ENCODE data around the gene ZNF343. TPM values are rescaled to one million over a fixed set of nuclear protein-coding genes. Genes with fewer than 3 reads are reported as not detected.
A peak's percentile ranks its signal among the peaks of the same experiment; 100 is the strongest.

Gene ZNF343
- total and polyA plus RNA-seq, 10 donors, result 4.8 to 16.2 (median 10.3) TPM

DNA sequence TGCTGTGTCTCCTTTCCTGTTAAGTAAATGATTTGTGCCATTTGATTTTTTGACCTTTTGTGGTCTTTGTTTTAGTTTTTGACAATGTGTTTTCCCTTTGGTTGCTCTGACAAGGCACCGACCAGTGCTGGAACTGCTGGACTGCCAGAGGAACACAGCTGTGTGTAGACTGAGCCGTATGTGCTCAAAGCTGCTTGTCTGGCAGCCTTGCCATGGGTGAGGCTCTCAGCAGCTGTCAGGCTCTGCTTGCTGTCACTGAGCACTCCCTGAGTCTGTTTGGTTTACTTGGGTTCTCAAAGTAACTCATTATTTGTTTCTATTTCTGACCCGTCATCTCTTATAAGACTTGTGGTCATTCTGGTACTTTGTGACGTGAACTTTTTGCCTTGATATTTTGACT lies 23.1 kb downstream of the ZNF343 start:
- Histone ChIP-seq H3K36me3 (peaks cover 3 to 100% (median 66%) of the 10 kb centered on the region in 6 donors), H3K4me1 (no peaks in the 10 kb centered on the region), H3K27me3 (replicated peaks in 1 of 7) (no peaks in the 10 kb centered on the region), H3K27ac (no peak overlapping the region), H3K9me3 (peaks cover 0 to 5% (median 4%) of the 10 kb centered on the region in 8 donors), H3K4me3 (no peak overlapping the region)
- WGBS, 5 donors, result 71 to 89% (median 80%) methylated on average over 4 of the region's 4 CpGs
- no peak for DNase-seq
- TF ChIP-seq POLR2AphosphoS5 (IDR thresholded peaks at IDR 0.05) (no peak), POLR2A (IDR thresholded peaks at IDR 0.05) (no peak)
- TF ChIP-seq, protein P1, sequence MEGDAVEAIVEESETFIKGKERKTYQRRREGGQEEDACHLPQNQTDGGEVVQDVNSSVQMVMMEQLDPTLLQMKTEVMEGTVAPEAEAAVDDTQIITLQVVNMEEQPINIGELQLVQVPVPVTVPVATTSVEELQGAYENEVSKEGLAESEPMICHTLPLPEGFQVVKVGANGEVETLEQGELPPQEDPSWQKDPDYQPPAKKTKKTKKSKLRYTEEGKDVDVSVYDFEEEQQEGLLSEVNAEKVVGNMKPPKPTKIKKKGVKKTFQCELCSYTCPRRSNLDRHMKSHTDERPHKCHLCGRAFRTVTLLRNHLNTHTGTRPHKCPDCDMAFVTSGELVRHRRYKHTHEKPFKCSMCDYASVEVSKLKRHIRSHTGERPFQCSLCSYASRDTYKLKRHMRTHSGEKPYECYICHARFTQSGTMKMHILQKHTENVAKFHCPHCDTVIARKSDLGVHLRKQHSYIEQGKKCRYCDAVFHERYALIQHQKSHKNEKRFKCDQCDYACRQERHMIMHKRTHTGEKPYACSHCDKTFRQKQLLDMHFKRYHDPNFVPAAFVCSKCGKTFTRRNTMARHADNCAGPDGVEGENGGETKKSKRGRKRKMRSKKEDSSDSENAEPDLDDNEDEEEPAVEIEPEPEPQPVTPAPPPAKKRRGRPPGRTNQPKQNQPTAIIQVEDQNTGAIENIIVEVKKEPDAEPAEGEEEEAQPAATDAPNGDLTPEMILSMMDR (IDR thresholded peaks at IDR 0.05 in 8 of 11, conservative IDR thresholded peaks at IDR 0.05 in 3 of 11), result no peak
- intact Hi-C loops (cut with DNase I; ENCODE audit: low total_unique reads), result no loop called here

DNA sequence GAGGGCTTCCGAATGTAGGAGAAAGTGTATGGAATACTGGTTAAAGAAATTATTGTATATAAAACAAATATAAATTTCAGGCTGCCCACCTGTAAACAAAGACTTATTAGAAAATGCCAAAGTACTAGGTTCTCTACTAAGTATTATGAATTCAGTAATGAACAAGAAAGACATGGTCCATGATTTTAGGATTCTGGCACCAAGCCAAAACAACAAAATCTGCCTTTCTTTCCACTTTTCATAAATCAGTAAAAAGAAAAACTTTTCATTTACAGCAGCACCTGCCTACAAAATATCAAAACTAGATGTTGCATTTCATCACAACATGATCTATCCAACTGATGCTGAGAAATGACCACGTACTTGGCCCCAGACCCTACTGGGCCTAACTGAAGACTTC lies 23.6 kb downstream of the ZNF343 start:
- TF ChIP-seq POLR2A (IDR thresholded peaks at IDR 0.05) (no peak), POLR2AphosphoS5 (IDR thresholded peaks at IDR 0.05) (no peak)
- Histone ChIP-seq H3K4me3 (no peak overlapping the region), H3K36me3 (peaks cover 3 to 100% (median 66%) of the 10 kb centered on the region in 6 donors), H3K27ac (no peak overlapping the region), H3K4me1 (no peaks in the 10 kb centered on the region), H3K27me3 (replicated peaks in 1 of 7) (no peaks in the 10 kb centered on the region), H3K9me3 (peaks cover 0 to 11% (median 9%) of the 10 kb centered on the region in 8 donors)
- intact Hi-C loops (cut with DNase I; ENCODE audit: low total_unique reads), result no loop called here
- DNase-seq, result no peak
- WGBS, 5 donors, result 90 to 100% (median 98%) methylated on average over 2 of the region's 2 CpGs

DNA sequence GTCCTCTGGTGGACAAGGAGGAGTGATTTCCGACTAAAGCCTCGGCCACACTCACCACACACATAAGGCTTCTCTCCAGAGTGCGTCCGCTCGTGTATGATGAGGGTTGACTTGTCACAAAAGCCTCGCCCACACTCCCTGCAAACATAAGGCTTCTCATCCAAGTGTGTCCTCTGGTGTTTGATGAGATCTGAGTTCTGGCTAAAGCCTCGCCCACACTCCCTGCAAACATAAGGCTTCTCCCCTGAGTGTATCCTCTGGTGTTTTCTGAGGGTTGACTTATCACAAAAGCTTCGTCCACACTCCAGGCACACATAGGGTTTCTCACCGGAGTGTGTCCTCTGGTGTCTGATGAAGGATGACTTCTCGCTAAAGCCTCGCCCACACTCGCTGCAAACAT lies 25.2 kb downstream of the ZNF343 start:
- intact Hi-C loops (cut with DNase I; ENCODE audit: low total_unique reads), result no loop called here
- WGBS, 5 donors, result 93 to 98% (median 96%) methylated on average over 12 of the region's 12 CpGs
- H3K9me3 ChIP-seq, result peaks cover 0 to 14% (median 9%) of the 10 kb centered on the region in 8 donors

DNA sequence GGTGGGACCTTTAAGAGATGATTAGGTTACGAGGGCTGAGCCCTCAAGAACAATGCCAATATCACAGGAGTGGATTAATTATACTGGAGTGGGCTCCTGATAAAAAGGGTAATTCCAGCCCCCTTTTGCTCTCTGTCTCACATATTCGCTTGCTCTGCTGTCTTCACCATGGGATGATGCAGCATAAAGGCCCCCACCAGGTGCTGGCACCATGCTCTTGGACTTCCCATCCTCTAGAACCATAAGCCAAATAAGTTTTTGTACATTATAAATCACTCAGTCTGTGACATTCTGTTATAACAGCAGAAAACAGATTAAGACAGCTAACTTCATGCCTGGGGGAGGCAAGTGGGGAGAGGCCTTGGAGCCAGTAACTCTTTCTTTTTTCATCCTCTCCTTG lies 28.3 kb downstream of the ZNF343 start:
- Histone ChIP-seq H3K4me1 (peaks cover 0 to 6% (median 0%) of the 10 kb centered on the region in 6 donors), H3K36me3 (peaks cover 3 to 63% (median 32%) of the 10 kb centered on the region in 6 donors), H3K27me3 (replicated peaks in 1 of 7) (no peaks in the 10 kb centered on the region), H3K9me3 (peaks cover 0 to 14% (median 9%) of the 10 kb centered on the region in 8 donors), H3K4me3 (no peak overlapping the region), H3K27ac (no peak overlapping the region)
- no peak for DNase-seq
- 92 to 100% (median 95%) methylated on average over 2 of the region's 2 CpGs for WGBS, 5 donors
- intact Hi-C loops (cut with DNase I; ENCODE audit: low total_unique reads), result no loop called here
- no peak for TF ChIP-seq POLR2A (IDR thresholded peaks at IDR 0.05)

More for the DNA sequence above, 25.2 kb downstream of the ZNF343 start:
- H3K36me3 ChIP-seq, result peaks cover 3 to 91% (median 52%) of the 10 kb centered on the region in 6 donors
- no peaks in the 10 kb centered on the region for H3K27me3 ChIP-seq (replicated peaks in 1 of 7)
- no peak for TF ChIP-seq POLR2A (IDR thresholded peaks at IDR 0.05)
- no peak for TF ChIP-seq POLR2AphosphoS5 (IDR thresholded peaks at IDR 0.05)
- TF ChIP-seq, protein P1 (IDR thresholded peaks at IDR 0.05 in 8 of 11, conservative IDR thresholded peaks at IDR 0.05 in 3 of 11), result no peak
- no peak overlapping the region for H3K4me3 ChIP-seq
- no peaks in the 10 kb centered on the region for H3K4me1 ChIP-seq
- no peak overlapping the region for H3K27ac ChIP-seq
- no peak for DNase-seq

DNA sequence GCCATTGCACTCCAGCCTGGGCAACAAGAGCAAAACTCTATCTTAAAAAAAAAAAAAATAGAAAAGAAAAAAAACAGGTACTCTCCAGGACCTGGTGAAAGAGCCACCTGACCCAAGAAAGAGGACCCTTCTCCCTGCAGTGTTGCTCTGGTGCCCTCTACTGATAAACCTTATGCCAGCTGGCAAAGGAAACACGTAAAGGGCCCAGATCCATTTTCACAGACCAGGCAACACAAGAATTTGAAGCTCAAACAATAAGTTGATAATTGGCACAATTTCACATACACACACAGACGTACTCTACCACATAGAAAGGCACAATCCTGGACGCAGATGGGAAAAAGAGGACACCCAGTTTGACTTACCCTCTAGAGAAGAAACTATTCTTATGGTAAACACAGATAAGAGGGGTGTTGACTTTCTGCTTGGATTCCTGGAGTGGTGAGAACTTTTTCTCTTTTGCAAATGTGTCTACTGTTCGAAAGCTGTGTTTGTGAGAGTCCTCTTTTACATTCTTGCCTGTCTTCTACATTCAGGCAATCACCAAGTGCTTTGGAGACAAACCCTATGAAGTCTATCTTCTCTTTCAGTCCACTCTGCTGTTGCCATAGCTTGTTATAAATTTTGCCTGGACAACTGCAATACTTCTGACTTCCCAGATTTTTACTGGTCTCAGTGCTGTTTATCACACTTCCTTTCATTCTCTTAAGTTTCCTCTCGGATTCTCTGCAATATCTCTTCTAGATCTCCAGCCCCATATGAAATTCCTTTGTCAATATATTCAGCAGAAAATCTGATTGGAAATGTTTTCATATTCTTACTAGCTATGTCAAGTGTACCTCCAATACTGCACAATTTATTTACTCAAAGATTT lies 31.7 kb downstream of the ZNF343 start:
- no peak for DNase-seq
- H3K4me1 ChIP-seq, result peaks cover 0 to 6% (median 0%) of the 10 kb centered on the region in 6 donors
- H3K4me3 ChIP-seq, result no peak overlapping the region
- TF ChIP-seq POLR2AphosphoS5 (IDR thresholded peaks at IDR 0.05), result no peak
- intact Hi-C loops (cut with DNase I; ENCODE audit: low total_unique reads), result no loop called here
- peaks cover 0 to 14% (median 9%) of the 10 kb centered on the region in 8 donors for H3K9me3 ChIP-seq
- H3K27ac ChIP-seq, result peak overlapping the region in 4 of 8 donors; percentile 5 to 53 (median 8)
- 84 to 91% (median 86%) methylated on average over 5 of the region's 5 CpGs for whole genome bisulfite sequencing, 5 donors
- H3K27me3 ChIP-seq (replicated peaks in 1 of 7), result no peaks in the 10 kb centered on the region
- H3K36me3 ChIP-seq, result peaks cover 0 to 29% (median 7%) of the 10 kb centered on the region in 6 donors

Data from spleen (tissue), 11 donors.